IMR-90 (cell line): ENCODE results near the gene QSOX2.

Experiments
- BHLHE40 ChIP-seq: fragments of 150-350 bp; IDR thresholded peaks from 2 replicates; pipeline ENCODE4 v1.6.1; 2016; ENCODE audit warnings: mild to moderate bottlenecking, low read depth, low read length
- CEBPB ChIP-seq: IDR thresholded peaks from 2 replicates; pipeline ENCODE4 v1.6.1; 2012; ENCODE audit warnings: low read depth, low read length, improper control_type of control experiment
- CHD1 ChIP-seq: IDR thresholded peaks from 2 replicates; pipeline ENCODE4 v1.6.1; 2012; ENCODE audit warnings: low read depth, low read length, improper control_type of control experiment
- ELK1 ChIP-seq: fragments of 150-350 bp; IDR thresholded peaks from 2 replicates; pipeline ENCODE4 v1.6.1; 2016; ENCODE audit warnings: low read depth, mild to moderate bottlenecking, low read length, moderate library complexity, borderline replicate concordance
- FOS ChIP-seq: fragments of 150-350 bp; IDR thresholded peaks from 2 replicates; pipeline ENCODE4 v1.6.1; 2016; ENCODE audit warnings: low read depth, low read length
- MAFK ChIP-seq: IDR thresholded peaks from 2 replicates; pipeline ENCODE4 v1.6.1; 2012; ENCODE audit warnings: low read depth, low read length, improper control_type of control experiment
- MXI1 ChIP-seq: IDR thresholded peaks from 2 replicates; pipeline ENCODE4 v1.6.1; 2012; ENCODE audit warnings: low read depth, mild to moderate bottlenecking, low read length, moderate library complexity, borderline replicate concordance
- POLR2A ChIP-seq: IDR thresholded peaks from 2 replicates; pipeline ENCODE4 v1.6.1; 2012; ENCODE audit warnings: mild to moderate bottlenecking, low read depth, low read length
- RAD21 ChIP-seq: IDR thresholded peaks from 2 replicates; pipeline ENCODE4 v1.6.1; 2012; ENCODE audit warnings: low read length, improper control_type of control experiment
- RCOR1 ChIP-seq: IDR thresholded peaks from 2 replicates; pipeline ENCODE4 v1.6.1; 2012; ENCODE audit warnings: mild to moderate bottlenecking, low read length, improper control_type of control experiment; ENCODE audit not compliant: insufficient replicate concordance
- SMC3 ChIP-seq: fragments of 150-350 bp; IDR thresholded peaks from 2 replicates; pipeline ENCODE4 v1.6.1; 2016; ENCODE audit warnings: low read depth, mild to moderate bottlenecking, antibody characterized with exemption, low read length, moderate library complexity
- TF ChIP-seq, protein P1 (sequence below): conservative IDR thresholded peaks from 2 replicates; pipeline ENCODE4 v1.5.1; 2012; ENCODE audit warnings: mild to moderate bottlenecking, low read depth, low read length, improper control_type of control experiment
- TF ChIP-seq, protein P2 (sequence below): fragments of 150-350 bp; IDR thresholded peaks from 2 replicates; pipeline ENCODE4 v1.6.1; 2017; ENCODE audit warnings: mild to moderate bottlenecking, antibody characterized with exemption, low read length, low read depth

DNA sequence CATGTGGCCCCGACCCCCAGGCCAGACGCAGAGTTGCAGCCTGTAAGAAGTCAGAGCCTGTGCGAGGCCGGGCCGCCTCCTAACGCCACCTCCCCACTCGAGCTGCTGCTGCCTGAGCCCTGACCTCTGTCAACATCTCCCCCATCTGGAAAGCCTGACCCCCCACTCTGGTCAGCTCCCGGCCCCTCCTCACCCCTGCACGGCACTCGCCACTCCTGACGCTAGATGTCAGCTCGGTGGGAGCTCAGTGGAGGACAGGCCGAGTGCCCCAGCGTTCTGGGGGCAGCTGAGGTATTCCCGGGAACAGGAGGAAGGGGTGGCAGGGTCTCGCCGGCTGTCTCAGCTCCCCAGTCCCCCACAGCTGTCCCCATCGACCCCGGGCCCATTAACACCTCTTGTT, 60.5 kb downstream of the QSOX2 start:
- TF ChIP-seq POLR2A, result no peak
- TF ChIP-seq, protein P1, sequence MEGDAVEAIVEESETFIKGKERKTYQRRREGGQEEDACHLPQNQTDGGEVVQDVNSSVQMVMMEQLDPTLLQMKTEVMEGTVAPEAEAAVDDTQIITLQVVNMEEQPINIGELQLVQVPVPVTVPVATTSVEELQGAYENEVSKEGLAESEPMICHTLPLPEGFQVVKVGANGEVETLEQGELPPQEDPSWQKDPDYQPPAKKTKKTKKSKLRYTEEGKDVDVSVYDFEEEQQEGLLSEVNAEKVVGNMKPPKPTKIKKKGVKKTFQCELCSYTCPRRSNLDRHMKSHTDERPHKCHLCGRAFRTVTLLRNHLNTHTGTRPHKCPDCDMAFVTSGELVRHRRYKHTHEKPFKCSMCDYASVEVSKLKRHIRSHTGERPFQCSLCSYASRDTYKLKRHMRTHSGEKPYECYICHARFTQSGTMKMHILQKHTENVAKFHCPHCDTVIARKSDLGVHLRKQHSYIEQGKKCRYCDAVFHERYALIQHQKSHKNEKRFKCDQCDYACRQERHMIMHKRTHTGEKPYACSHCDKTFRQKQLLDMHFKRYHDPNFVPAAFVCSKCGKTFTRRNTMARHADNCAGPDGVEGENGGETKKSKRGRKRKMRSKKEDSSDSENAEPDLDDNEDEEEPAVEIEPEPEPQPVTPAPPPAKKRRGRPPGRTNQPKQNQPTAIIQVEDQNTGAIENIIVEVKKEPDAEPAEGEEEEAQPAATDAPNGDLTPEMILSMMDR, result no peak
- TF ChIP-seq CEBPB, result no peak
- no peak for TF ChIP-seq BHLHE40
- TF ChIP-seq MXI1, result no peak
- TF ChIP-seq ELK1, result no peak
- TF ChIP-seq RCOR1, result no peak
- TF ChIP-seq FOS, result no peak
- no peak for TF ChIP-seq MAFK
- no peak for TF ChIP-seq SMC3
- TF ChIP-seq, protein P2, sequence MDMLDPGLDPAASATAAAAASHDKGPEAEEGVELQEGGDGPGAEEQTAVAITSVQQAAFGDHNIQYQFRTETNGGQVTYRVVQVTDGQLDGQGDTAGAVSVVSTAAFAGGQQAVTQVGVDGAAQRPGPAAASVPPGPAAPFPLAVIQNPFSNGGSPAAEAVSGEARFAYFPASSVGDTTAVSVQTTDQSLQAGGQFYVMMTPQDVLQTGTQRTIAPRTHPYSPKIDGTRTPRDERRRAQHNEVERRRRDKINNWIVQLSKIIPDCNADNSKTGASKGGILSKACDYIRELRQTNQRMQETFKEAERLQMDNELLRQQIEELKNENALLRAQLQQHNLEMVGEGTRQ, result no peak
- TF ChIP-seq RAD21, result no peak
- no peak for TF ChIP-seq CHD1
